HG02610 (cell line): ENCODE measurements around the gene ENPP6.
"Not testable (repeated sequence)": the region's sequence is repeated elsewhere in the genome, so short reads cannot be mapped to it uniquely, and the experiment has no call there.

Experiments used
- ATAC-seq: cut with Tn5 transposase; IDR thresholded peaks from one replicate; pipeline ENCODE4 v1.9.1; 2021; ENCODE audit warnings: mild to moderate bottlenecking, moderate library complexity; ENCODE audit not compliant: unreplicated experiment

The ENPP6 gene

GRCh38 chr4:184066584-184067300, 150.9 kb downstream of the ENPP6 start:
- no peak for ATAC-seq

- no peak for ATAC-seq
Measured at GRCh38 chr4:184064877-184065276, 152.8 kb downstream of the ENPP6 start.

- ATAC-seq: no peak
Measured at GRCh38 chr4:184062769-184063168, 154.9 kb downstream of the ENPP6 start.

GRCh38 chr4:184061582-184061981, 156.1 kb downstream of the ENPP6 start:
- no peak for ATAC-seq

- ATAC-seq: no peak
Measured at GRCh38 chr4:184059099-184059498, 158.6 kb downstream of the ENPP6 start.

GRCh38 chr4:184058026-184058425, 159.6 kb downstream of the ENPP6 start:
- no peak for ATAC-seq

- ATAC-seq: no peak
Measured at GRCh38 chr4:184056877-184057276, 160.8 kb downstream of the ENPP6 start.

- no peak for ATAC-seq
Measured at GRCh38 chr4:184053434-184053833, 164.2 kb downstream of the ENPP6 start.

- no peak for ATAC-seq
Measured at GRCh38 chr4:184052616-184053015, 165.1 kb downstream of the ENPP6 start.

GRCh38 chr4:184051262-184051661, 166.4 kb downstream of the ENPP6 start:
- not testable (repeated sequence) for ATAC-seq

- no peak for ATAC-seq
Measured at GRCh38 chr4:184046148-184046547, 171.5 kb downstream of the ENPP6 start.

- no peak for ATAC-seq
Measured at GRCh38 chr4:184041156-184041555, 176.5 kb downstream of the ENPP6 start.

- ATAC-seq: no peak
Measured at GRCh38 chr4:184039963-184040383, 177.7 kb downstream of the ENPP6 start.
